Measurements from ENCODE around the gene SUMF1.
"Not testable (repeated sequence)": the region's sequence is repeated elsewhere in the genome, so short reads cannot be mapped to it uniquely, and the experiment has no call there.

Gene SUMF1

DNA sequence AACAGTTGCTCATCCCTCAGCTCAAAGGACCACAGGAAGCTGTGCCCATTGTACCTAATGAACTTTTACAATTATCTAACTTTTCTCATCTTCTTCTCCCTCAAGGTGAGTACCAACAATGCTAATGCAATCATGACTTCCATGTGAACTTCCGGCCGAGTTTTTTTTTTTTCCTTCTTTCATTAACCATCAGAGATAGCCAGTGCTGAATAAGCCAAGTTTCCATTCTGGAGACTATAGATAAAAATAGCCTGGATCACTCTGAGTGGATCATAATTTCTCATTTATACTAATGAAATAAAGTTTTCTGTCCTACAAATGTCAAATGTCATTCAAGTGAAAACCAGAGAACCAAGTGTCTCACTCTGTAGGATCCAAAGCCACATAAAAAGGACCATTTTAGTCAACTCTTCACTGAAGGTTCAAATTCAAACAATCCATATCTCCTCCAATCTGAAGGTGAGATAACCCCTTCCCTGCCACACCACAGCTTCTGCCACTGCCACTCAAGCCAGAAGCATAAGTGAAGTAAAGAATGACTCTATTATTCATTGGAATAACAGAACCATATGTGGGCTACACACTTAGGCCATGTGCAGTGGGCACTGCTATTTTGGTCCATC lies 5.5 kb downstream of the SUMF1 start:
- DNase-seq (ENCODE audit: low read depth, low spot score) = no peak

DNA sequence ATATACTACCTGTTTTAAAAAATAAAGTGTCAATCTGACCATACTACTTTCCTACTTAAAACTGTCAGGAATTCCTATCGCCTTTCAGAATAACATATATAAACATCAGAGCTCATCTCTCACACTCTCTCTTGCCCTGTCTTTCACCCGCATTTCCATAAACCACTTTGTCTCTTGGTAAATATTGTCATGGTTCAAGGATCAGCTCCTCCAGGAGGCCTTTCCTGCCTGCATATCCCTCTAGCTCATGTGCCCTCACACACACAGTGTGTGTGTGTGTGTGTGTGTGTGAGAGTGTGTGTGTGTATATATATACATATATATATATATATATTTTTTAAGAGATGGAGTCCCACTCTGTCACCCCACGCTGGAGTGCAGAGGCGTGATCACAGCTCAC lies 6.7 kb downstream of the SUMF1 start:
- no peak for DNase-seq (ENCODE audit: low read depth, low spot score)

GRCh38 chr3:4458961-4459360 lies 8.1 kb downstream of the SUMF1 start:
- no peak for DNase-seq (ENCODE audit: low read depth, low spot score)

- DNase-seq (ENCODE audit: low read depth, low spot score) = not testable (repeated sequence)
Observed at GRCh38 chr3:4456780-4457179, 10.3 kb downstream of the SUMF1 start.

DNA sequence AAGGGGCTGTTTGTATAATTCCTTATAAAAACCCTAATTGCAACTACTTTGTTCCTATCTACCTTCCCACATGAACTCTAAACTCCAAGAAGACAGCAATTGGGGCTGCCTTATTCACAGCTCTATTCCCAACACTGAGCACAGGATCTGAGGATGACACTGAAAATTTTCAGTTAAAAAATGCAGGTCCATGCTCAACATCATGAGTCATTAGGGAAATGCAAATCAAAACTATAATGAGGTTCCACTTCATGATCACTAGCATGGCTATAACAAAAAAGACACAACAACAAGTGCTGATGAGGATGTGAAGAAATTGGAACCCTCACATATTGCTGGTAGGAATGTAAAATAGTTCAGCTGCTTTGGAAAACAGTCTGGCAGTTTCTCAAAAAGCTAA lies 12.9 kb downstream of the SUMF1 start:
- no peak for DNase-seq (ENCODE audit: low read depth, low spot score)

GRCh38 chr3:4449043-4449805 lies 17.8 kb downstream of the SUMF1 start:
- DNase-seq (ENCODE audit: low read depth, low spot score) = no peak

- DNase-seq (ENCODE audit: low read depth, low spot score) = no peak
Observed at GRCh38 chr3:4448187-4448586, 18.9 kb downstream of the SUMF1 start.

GRCh38 chr3:4447295-4447999 lies 19.6 kb downstream of the SUMF1 start:
- no peak for DNase-seq (ENCODE audit: low read depth, low spot score)

DNA sequence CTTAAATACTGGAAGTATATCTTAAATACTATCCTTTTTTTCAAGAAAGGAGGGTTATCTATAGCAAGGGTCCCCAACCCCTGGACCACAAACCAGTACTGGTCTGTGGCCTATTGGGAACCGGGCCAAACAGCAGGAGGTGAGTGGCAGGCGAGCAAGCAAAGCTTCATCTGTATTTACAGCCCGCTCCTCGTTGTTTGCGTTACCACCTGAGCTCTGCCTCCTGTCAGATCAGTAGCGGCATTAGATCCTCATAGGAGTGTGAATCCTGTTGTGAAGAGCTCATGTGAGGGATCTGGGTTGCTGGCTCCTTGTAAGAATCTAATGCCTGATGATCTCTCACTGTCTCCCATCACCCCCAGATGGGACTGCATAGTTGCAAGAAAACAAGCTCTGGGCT lies 26.1 kb downstream of the SUMF1 start:
- no peak for DNase-seq (ENCODE audit: low read depth, low spot score)

DNA sequence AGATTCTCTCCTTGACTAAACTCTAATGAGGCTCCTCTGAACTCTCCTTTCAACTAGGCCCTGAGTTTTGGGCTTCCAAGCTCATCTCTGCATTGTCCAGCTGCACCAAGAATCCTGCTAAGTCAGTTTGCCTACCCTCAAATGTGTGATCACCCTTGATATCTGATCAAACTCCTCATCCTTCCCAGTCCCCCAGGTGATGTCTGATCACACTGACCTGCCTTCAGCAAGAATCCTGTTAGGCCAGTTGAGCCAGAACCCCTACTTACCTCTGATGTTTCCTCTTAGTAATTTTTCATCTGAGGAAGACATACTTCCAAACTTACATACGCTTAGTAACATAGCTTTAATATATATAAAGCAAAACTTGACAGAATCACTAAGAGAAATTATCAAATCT lies 28.8 kb downstream of the SUMF1 start:
- DNase-seq (ENCODE audit: low read depth, low spot score) = no peak

DNA sequence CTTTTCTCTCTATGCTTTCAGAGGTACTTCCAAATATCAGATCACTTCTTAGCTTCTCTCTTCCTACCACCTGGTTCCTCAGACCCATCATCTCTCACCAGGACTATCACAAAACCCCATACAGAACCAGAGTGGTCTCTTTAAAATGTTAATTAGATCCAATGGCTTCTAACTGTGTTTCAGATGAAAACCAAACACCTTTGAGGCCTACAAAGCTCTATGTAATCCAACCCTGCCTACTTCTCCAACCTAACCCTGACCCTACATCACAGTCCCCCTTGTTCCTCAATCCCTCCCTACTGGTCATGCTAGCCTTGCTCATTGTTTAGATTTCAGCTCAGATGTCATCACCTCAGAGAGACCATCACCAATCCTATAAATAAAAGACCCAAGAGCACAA lies 34.8 kb downstream of the SUMF1 start:
- DNase-seq (ENCODE audit: low read depth, low spot score) = no peak

- no peak for DNase-seq (ENCODE audit: low read depth, low spot score)
Observed at GRCh38 chr3:4429648-4430350, 37.3 kb downstream of the SUMF1 start.

DNA sequence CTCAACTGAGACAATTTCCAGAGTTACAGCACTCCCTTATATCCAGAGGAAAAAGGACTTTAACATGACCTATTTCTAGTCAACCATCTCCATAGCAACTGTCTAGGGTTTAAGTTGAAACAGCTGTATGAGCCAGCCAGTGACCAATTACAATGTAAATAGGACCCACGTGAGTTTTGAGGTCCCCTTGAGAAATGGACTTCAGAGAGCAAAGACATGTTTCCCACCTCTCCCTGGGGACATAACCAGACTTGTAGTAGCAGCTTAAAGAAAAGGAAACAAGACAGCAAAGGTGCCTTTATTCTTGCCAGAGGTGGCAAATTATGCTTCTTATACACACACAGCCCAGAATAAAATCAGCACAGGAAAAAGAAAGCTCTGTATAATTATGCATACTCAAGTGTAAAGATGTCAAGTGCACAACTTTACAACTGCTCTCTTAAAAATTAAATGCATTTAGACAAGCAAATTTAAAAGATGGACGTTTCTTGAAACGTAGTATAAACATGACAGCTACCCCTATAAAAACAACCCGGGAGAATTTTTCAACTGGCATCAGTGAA lies 40.2 kb downstream of the SUMF1 start:
- peak; percentile 92 for DNase-seq (ENCODE audit: low read depth, low spot score)

DNA sequence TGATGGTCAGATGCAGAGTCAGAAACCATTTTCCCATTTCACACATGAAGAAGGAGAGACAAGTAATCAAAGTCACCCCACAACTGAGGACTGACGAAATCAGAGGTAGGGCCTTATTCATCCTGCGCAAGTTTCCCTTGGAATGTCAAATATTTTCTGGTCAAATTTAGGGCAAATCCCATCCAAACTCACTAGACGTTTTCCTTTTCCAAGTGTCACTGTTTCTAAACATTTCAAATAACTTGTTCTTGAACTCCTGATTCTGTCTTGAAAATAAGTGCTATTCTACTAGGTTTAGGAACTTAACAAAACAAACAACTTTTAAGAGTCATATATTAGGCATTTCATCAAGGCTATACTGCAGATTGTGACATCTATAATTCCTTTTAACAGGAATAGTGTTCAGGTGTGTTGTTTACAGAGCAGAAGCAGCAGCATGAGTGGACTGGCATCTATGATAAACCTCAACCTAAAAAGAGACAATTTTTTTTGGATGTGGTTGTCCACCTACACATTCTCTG lies 40.7 kb downstream of the SUMF1 start:
- peak; percentile 13 for DNase-seq (ENCODE audit: low read depth, low spot score)

DNA sequence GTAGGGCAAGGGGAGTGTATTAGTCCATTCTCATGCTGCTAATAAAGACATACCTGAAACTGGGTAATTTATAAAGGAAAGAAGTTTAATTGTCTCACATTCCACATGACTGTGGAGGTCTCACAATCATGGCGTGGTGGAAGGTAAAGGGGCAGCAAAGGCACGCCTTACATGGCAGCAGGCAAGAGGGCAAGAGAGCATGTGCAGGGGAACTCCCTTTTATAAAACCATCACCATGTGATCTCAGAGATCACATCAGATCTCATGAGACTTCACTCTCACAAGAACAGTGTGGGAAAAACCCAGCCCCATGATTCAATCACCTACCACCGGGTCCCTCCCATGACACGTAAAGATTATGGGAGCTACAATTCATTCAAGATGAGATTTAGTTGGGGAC lies 41.4 kb downstream of the SUMF1 start:
- DNase-seq (ENCODE audit: low read depth, low spot score) = no peak

- DNase-seq (ENCODE audit: low read depth, low spot score) = no peak
Observed at GRCh38 chr3:4425055-4425454, 42.0 kb downstream of the SUMF1 start.

- DNase-seq (ENCODE audit: low read depth, low spot score) = no peak
Observed at GRCh38 chr3:4421121-4421520, 45.9 kb downstream of the SUMF1 start.

GRCh38 chr3:4419920-4420319 lies 47.1 kb downstream of the SUMF1 start:
- no peak for DNase-seq (ENCODE audit: low read depth, low spot score)

DNA sequence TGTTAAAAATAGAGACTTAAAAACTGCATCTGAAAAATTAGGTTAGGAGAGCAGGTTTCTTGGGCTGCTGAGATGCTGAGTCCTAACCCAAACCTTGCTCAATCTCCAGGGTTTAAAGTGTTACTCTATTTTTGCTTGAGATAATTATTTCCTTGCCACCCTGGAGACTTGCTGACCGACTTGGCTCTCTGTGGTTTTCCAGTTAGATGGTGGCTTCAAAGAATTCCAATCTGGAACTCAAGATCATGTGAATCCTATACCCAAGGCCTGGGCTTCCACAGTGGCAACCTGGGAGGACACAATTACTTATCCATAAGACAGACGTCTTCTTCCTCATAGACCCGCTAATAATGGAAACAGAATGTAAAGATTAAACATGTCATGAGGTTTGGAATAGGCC lies 47.7 kb downstream of the SUMF1 start:
- DNase-seq (ENCODE audit: low read depth, low spot score) = no peak

DNA sequence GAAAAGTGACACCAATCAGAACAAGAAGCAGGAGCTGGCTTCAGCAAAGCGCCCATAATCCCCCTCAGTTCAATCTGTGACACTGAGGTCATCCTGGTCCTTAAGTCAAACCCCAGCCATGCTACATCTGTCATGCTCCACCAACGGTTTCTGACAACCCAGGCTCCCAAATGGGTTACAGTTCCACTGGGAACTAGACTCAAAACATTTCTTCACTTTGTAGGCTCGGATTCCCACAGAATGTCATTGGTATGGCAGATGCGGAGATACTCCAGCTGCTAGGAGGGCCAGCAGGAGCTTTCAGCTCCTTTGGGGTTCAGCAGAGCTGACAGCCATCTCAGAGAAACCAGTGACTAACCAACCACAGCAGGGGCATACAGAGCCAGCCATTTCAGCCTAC lies 48.9 kb downstream of the SUMF1 start:
- DNase-seq (ENCODE audit: low read depth, low spot score) = no peak

DNA sequence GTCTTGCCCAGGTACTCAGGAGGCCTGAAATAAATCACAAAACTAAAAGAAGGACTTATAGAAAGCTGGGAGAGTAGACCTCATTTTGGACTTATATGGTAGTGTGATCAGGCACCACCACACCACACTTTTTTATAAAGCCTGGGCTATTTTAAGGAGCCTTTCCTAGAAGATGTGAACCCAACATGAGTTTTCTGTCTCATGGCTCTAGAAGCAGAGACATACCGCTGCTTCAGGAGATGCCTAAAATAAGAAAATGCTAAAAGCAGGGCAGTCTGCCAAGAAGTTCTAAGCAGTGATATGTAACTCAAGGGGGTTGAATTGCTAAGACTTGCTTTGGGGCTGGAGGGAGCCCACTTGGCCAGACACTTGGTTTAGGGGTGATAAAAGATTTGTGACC lies 49.6 kb downstream of the SUMF1 start:
- peak; percentile 62 for DNase-seq (ENCODE audit: low read depth, low spot score)

- DNase-seq (ENCODE audit: low read depth, low spot score) = peak; percentile 73
Observed at GRCh38 chr3:4416961-4417360, 50.1 kb downstream of the SUMF1 start.
